GM18517 (cell line): ENCODE measurements around the gene CNTN6.

Experiments used
- ATAC-seq: cut with Tn5 transposase; IDR thresholded peaks from one replicate; pipeline ENCODE4 v1.9.1; 2021; ENCODE audit warnings: mild to moderate bottlenecking, moderate library complexity; ENCODE audit not compliant: unreplicated experiment

The CNTN6 gene

DNA sequence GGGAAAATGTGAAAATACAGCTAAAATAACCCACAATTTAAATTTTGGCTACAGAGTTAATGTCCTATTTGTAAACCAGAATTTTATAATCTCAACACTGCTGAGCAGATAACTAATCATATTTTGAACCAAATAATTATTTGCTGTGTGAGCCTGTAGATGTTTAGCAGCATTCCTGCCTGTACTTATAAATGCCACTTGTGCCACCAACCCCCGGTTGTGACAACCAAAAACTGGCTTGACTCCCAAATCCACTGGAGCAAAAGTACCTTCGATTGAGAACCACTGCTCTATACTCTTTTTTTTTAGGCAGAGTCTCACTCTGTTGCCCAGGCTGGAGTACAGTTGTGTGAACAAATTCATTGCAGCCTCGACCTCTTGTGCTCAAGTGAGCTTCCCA is 78.5 kb downstream of the CNTN6 start:
- no peak for ATAC-seq

DNA sequence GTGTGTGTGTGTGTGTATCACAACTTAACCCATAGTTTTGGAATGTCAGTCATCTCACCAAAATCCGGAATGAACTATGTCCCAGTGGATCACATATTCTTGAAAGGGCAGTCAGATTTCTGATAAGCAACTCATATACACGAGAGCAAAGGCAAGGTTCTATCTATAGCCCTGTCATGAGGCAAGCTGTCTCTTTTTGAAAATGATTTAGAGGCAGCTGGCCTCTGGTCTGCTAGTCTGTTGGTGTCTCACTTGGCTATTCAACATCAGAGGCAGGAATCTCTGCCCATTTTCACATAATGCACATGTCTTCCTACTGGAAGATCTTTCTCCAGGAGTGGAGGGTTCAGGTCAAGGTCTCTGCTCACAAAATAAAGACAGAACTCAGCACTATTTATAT is 79.8 kb downstream of the CNTN6 start:
- ATAC-seq = no peak

DNA sequence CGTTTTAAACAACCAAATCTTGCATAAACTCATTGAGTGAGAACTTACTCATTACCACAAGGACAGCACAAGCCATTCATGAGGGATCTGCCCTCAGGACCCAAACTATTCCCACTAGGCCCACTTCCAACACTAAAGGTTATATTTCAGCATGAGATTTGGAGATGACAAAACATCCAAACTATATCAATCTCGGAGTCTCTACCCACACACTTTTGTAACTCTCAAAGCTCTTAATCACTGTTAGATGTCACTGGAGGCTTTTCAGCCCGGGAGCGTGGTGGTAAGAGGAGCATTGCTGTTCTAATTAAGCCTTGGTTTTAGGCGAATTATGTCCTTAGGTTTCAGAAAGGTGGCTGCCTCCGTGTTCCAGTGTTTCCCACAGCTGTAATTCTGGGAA is 86.3 kb downstream of the CNTN6 start:
- ATAC-seq = no peak

DNA sequence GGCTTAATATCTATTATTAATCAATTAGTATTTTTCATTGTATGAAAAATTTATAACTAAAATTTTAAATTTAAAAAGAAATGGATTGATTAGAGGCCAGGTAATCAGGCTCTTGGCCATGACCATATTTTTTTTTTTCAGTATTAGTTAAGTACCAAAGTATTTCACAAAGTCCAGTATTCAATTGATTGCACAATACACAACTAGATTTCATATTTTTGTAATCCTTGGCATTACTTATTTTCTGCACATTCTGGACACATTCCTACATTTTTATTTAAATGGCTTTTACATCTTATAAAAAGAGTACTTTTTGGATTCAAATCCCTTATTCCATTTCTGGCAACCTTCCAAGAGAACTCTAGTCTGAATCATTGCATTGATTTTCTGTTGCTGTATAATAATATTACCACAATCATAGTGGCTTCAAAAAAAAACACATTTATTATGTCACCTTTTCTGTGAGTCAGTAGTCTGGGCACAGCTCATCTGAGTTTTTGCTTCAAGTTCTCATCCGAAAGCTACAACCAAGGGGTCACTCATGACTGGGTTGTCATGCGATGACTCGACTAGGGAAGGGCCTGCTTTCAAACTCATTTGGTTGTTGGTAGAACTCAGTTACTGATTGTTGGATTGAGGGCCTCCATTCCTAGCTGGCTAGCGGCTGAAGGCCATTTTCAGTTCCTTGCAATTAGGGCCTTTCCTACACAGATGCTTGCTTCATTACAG is 90.7 kb downstream of the CNTN6 start:
- no peak for ATAC-seq

DNA sequence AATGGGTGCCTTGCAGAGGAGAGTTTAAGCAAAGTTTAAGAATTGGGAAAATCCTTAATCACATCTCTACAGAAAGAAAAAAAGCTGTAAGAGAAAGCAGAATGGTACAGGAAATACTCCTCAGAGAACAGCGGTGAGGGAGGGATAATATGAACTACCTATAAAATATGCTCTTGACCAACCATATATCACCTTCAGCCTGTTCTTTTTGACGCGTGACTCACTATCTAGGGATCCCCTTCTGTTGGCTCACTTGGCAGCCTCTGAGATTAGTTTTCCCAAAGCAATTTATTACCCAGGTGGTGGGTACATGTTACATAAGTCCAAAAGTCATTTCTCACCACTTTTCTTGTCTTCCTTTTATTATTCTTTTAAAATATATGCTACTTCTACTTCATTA is 97.7 kb downstream of the CNTN6 start:
- ATAC-seq = no peak

DNA sequence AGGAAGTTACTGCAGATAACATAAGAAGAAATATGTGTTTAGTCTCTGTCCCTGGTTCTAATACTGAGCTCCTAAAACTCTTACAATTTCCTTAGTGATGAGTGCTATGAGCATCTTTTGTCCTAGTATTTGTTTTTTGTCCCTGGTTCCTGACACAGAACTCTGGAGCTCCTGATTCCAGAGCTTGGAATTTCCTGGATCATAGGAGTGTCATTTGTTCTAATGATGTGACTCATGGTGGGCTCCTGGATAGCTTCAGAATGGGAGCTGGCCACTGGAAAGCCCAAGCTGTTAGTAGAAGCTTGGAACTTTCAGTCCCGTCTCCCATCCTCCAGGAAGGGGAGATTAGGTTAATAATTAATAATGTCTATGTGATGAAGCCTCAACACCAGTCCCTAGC is 98.2 kb downstream of the CNTN6 start:
- ATAC-seq = no peak

DNA sequence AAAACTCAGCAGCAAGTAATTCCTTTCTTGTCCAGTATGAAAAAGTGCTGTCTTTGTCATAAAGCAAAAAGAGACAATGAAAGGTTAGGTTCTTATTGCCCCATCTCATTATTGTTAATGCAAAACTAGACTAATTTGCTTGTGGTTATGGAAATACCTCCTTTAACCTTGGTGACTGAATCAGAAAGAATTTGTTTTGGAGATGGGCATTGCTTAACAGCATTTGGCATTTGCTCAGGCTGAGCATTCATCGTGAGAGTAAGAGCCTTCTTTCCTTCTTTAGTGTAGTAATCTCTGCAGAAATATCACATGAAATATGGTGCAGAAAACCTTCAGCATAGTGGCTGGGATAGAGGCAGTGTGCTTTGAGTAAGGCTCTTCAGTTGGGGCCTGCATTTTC is 103.1 kb downstream of the CNTN6 start:
- no peak for ATAC-seq

DNA sequence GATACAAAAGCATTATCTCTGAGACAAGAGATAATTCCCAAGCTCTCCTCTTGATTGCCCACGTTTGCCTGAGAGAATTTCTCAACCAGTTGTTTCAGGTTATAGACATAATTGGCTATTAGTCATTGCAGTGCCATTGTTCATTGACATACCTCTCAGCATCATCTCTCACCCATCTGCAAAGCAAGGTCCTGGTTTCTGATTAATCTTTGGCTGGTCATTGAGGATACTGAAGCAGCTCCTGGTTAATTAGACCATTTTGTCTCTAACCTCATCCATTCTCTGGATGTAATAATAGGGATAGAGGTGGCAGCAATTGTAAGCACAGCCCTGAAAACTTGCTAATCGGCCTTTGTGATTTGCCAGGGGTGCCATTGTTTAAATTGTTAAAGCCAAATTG is 104.2 kb downstream of the CNTN6 start:
- no peak for ATAC-seq

DNA sequence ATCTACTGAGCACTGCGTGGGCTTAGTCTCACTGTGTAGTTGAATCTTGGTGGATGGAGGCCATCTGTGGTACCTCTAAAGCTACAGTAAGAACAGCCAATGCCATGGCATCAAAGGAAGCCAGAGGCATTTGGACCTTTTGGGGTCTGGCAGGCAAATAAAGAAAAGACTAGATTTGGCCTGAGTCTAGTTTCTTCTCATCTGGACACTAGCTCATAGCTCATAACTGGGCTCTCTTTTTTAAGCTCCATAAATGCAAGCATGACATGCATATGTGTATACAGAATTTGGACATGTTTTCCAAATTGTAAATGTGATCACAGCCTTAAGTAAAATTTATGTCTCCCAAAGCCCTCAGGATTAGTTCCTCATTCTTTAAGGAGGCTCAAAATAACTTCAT is 107.5 kb downstream of the CNTN6 start:
- ATAC-seq = no peak

DNA sequence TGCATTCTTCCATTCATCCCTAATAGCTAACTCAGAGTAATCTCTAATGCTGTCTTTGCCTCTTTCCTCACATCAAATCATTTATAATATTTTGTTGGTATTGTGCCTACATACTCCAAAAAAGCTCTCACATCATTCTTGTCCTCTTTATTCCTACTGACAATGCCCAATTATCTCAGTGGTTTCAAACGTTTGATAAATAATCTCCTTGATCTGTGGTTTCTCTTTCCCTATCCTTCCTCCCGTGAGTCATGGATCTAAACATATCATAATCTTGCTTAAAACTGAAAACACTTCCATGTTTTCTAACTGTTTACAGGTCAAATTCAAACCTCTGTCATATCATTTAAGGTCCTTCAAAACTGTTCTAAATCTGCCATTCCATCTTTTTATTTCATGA is 115.1 kb downstream of the CNTN6 start:
- no peak for ATAC-seq

DNA sequence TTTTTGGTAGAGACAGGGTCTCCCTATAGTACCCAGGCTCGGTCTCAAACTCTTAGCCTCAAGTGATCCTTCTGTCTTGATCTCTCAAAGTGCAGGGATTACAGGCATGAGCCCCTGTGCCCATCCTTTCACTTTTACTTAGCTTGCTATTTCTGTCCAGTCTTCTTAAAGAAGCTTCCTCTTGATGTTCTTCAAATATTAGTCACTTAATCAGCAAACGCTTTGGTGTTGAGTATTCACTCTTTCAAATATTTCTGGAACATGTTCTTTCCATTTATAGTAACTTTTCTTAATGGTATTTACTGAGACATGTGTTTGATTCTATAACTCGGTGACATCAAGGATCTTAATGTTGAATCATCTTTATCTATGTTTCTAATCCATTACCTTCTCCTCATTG is 122.1 kb downstream of the CNTN6 start:
- no peak for ATAC-seq

DNA sequence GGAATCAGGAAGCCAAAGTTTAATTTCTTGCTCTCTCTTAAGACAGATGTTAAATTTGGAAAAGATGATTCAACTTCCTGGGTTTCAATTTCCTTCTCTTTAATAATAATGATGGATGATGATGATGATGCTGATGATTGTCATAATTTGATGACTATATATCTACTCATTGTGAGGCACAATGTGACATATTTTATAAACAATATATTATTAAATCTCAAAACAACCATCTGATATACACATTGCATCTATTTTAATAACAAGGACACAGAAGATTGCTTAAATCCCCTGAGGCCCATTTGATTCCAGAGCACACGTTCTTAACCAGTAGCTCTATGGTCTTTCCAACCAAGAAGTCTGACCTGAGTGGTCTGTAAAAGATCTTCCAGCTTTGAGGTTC is 124.0 kb downstream of the CNTN6 start:
- no peak for ATAC-seq

DNA sequence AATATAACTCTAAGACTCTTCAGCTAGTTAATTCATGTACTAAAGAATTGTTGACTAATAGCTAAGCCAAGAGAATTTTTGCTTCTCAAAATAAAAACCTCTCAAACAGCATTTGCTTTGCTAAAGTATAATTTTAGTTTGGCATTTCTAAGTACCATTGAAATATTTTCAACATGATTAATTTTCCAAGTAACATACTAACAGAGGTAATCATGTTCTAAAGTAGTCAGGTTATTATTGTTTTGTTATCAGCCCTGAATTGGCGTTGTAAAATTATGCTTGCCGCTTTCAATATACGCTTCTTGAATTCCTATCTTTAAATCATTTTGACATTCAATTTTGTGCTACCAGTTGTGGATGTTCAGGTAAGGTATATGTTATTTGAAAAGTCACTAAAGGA is 134.3 kb downstream of the CNTN6 start:
- ATAC-seq = no peak

DNA sequence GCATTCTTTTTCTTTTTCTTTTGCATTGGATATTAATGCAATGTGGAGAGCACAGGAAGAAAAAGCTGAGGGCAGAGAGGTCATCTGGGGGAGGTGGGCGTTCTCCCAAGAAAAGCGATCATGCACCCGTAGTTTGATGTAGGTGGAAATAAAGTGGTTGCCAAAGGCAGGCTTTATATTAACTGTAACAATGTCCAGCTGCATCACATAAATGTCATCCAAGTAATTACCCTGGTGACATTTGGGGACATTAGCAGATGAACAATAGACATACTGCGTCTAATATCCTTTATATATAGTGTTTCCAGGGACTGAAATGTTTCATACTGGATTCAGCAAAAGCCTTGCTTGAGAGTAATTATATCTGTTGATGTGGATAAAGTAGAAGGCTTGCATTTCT is 135.5 kb downstream of the CNTN6 start:
- ATAC-seq = no peak

DNA sequence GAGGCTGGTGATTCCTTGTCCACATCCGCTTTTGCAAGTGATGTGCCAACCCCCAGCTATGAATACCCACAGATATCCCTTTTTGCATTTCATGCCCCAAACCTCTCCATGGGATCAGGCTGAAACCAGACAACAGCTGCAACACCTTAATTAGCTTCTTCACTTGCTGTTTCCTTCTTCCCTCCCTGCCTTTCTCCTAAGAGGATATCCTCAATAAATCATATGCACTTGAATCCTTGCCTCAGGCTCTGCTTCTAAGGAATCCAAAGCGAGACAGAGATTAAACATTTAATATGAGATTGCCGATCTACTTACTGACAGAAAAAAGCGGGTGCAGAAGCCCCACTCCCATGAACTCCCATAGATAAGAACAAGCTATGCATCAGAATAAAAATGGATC is 138.1 kb downstream of the CNTN6 start:
- ATAC-seq = no peak

DNA sequence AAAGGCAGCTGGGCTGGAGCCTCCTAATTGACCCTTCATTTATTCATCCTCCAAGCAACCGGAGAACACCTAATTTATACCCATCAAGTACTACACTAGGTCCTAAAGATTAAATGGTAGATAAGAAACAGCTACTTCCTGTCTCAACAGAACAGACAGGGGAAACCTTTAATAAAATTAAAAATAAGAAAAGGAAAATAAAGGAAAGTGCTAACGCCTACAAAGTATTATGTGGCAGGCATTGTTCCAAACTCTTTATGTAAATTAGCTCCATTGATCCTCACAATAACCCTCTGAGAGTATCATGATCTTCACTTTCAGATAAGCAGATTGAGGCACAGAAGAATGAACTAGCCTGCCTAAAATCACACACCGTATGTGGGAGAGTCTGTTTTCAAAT is 139.5 kb downstream of the CNTN6 start:
- ATAC-seq = no peak

DNA sequence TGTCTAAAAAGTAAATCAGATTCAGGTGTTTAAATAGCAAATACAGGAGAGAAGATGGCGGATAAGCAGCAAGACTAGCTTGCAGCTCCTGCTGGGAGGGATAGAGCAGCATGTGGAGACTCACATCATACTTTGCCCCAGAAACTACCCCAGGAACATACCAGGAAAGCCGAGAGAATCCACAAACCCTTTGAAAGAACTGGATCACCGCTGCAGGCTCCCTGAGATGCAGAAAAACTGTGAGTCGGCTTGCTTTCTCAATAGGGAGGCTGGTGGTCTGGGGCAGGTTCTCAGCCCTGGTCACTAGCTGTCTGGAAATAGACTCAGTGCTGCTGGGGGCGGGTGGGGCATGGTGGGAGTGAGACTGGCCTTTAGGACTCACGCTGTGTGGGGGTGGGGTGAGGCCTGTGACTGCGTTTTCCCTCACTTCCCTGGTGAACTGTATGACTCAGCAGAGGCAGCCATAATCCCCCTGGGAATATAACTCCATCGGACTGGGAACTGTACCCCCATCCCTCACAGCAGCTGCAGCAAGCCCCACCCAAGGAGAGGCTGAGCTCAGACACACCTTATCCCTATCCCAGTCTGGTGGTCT is 142.8 kb downstream of the CNTN6 start:
- ATAC-seq = no peak

DNA sequence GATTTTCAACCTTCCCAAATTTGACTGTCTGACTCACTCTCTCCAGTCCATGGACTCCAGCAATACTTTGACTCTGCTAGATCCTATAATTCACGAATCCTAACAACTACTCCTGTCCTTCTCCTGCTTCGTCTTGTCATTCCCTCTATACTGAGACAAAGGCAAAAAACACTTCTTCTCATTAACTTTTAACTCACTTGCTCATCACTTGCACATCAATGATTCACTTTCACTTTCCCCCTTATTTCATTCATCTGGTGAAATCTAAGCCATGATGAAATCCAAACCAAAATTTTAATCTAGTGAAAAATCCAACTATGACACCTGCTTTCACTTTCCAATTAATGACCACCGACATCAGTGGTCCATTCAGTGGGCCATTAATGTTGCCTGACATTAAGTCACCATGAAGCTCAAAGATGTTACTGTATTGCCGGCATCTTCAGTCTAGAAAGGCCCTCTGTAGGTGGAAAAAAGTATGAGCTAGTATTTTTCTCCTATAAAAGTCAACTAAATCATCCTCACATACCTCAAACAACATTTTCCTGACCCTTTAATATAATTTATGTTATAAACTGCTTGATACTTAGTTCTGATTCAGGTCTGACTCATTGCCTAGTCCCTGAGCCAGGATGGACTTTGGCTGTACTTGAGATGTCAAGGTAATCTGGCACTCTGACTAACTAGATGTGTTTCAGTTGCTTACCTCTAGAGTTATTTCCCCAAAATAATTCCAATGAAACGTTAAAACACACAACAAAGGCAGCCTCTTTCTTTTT is 158.6 kb downstream of the CNTN6 start:
- no peak for ATAC-seq

DNA sequence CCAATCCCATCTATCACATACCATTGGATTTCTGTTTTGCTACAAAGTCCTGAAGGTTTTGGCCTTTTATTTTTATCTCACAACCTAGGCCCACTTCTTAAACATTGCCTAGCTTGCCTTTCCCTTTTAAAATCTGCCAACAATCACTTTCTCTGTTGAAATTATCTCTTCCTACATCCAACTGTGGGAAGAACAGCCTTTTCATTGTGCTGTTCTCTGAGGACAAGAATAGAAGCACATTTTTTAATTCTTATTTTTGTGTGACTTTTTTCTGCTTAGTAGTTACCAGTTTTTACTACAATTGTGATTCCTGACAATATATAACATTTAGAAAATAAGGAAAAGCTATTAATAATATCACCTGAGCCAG is 159.2 kb downstream of the CNTN6 start:
- no peak for ATAC-seq

DNA sequence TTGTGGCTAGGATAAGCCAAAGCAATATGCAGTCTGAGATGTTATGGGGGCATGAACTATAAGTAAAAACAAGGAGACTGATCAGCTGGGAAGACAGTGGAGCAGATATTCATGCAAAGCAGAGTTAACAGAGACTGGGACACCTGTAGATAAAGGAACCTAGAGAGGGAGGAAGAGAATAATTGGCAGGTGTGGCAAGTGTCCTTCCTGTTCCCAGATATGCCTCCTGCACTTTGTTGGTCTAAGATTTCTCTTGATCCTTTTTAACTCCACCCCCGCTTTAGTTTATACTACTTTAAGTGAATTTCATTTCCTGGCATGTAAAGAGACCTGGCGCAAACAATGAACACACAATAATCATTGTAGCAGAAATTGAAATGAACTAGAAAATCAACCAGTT is 169.4 kb downstream of the CNTN6 start:
- no peak for ATAC-seq

DNA sequence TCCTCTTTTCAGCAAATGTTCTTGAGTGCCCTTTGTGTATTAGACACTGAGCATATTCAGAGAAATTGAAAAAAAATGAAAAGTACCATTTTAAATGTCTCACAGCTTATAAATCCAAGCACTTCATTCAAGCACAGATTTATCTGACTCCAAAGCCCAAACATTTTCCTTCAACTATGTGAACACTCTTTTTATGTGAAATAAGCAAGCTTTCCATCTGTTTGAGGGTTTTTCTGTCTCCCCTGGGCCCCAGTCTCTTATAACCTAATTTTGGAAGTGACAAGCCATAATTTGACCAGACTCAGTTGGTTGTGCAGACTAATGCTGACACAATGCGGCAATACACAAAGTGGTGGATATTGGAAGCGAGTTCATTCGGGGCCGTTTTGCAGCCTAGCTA is 170.3 kb downstream of the CNTN6 start:
- ATAC-seq = no peak

DNA sequence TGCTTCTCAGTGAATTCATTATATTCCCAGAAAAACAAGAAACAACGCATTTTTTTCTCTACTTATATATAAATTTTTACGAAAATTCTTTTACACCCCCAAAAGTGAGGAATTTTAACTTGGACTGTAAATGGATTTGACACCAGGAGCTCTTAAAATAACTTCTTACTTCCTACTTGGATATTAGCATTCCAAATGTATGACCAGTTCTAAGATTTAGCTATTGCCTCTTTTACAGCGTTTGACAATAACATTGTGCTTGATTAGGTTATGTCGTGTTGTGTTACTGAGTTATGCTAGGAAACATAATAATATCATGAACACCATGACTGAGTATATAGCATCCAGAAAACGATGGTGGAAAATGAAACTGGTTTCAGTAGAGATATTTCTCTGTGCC is 177.0 kb downstream of the CNTN6 start:
- no peak for ATAC-seq
